K562 (cell line): Measurements from ENCODE around the gene CLCN2. TPM values are rescaled to one million over a fixed set of nuclear protein-coding genes. Genes with fewer than 3 reads are reported as not detected.
A peak's percentile ranks its signal among the peaks of the same experiment; 100 is the strongest.

Source experiments
- BHLHE40 ChIP-seq: IDR thresholded peaks from 2 replicates; pipeline ENCODE4 v1.6.1; 2011; ENCODE audit warnings: low read length, improper control_type of control experiment
- CEBPG ChIP-seq, 3 experiments: fragments of 200-800 bp in 1 of 3; sonication (Bioruptor generic) in 1 of 3; sonication (generic) in 1 of 3; formaldehyde crosslinking in 1 of 3; IDR thresholded peaks in 2 of 3; conservative IDR thresholded peaks in 1 of 3; 2 replicates each; pipeline versions ENCODE4 v1.6.1 to v1.8.0; 2016 to 2022; ENCODE audit warnings: missing compliant biosample characterization in 2 of 3, missing genetic modification characterization in 2 of 3, mild to moderate bottlenecking in 1 of 3, missing genetic modification reagents in 1 of 3
- CTBP1 ChIP-seq: fragments of 450-650 bp; IDR thresholded peaks from 2 replicates; pipeline ENCODE4 v1.6.1; 2016; ENCODE audit warnings: borderline replicate concordance
- PTBP1 ChIP-seq: fragments of 200-400 bp; formaldehyde crosslinking; IDR thresholded peaks from 2 replicates; pipeline ENCODE4 v1.6.1; 2017; ENCODE audit warnings: low read depth, low read length
- RAD21 ChIP-seq, 2 experiments: fragments of 250-450 bp in 1 of 2; fragments of 450-650 bp in 1 of 2; sonication (Bioruptor Pico) in 1 of 2; formaldehyde crosslinking in 1 of 2; IDR thresholded peaks in 1 of 2; conservative IDR thresholded peaks in 1 of 2; 2 replicates each; pipeline versions ENCODE4 v1.4.0 to v1.8.0; 2020 to 2022; ENCODE audit warnings: mild to moderate bottlenecking in 2 of 2, moderate library complexity in 1 of 2
- RB1 ChIP-seq: fragments of 450-650 bp; IDR thresholded peaks from 2 replicates; pipeline ENCODE4 v1.6.1; 2017; ENCODE audit warnings: low read depth, mild to moderate bottlenecking
- SFPQ ChIP-seq: fragments of 200-400 bp; formaldehyde crosslinking; IDR thresholded peaks from 2 replicates; pipeline ENCODE4 v1.6.1; 2017; ENCODE audit warnings: mild to moderate bottlenecking, low read depth, low read length, moderate library complexity
- SIN3A ChIP-seq, 2 experiments: fragments of 150-350 bp in 1 of 2; IDR thresholded peaks; 2 replicates each; pipeline ENCODE4 v1.6.1; 2011 to 2016; ENCODE audit warnings: borderline replicate concordance in 2 of 2, low read depth in 2 of 2, low read length in 2 of 2, mild to moderate bottlenecking in 2 of 2, moderate library complexity in 2 of 2; ENCODE audit not compliant: control insufficient read depth in 1 of 2
- SMAD4 ChIP-seq: fragments of 250-450 bp; sonication (Bioruptor Pico); conservative IDR thresholded peaks from 2 replicates; pipeline ENCODE4 v1.8.0; 2021; ENCODE audit warnings: inconsistent platforms, mild to moderate bottlenecking, moderate library complexity
- SMC3 ChIP-seq: conservative IDR thresholded peaks from 2 replicates; pipeline ENCODE4 v1.6.1; 2011; ENCODE audit warnings: low read depth, low read length, improper control_type of control experiment; ENCODE audit not compliant: insufficient read depth
- U2AF2 ChIP-seq: fragments of 200-400 bp; formaldehyde crosslinking; optimal IDR thresholded peaks from 2 replicates; pipeline ENCODE3; 2017; ENCODE audit warnings: low read depth, mild to moderate bottlenecking, low read length
- ZNF277 ChIP-seq: fragments of 250-450 bp; sonication (Bioruptor Pico); IDR thresholded peaks from 2 replicates; pipeline ENCODE4 v1.8.0; 2022; ENCODE audit warnings: inconsistent platforms, mild to moderate bottlenecking, moderate library complexity, borderline replicate concordance
- ZZZ3 ChIP-seq: fragments of 450-650 bp; IDR thresholded peaks from 2 replicates; pipeline ENCODE4 v1.6.1; 2016; ENCODE audit warnings: antibody characterized with exemption, mild to moderate bottlenecking, moderate library complexity
- polyA plus RNA-seq, 8 experiments: library from polyadenylated mRNA; depleted of rRNA in 4 of 8; stranded (reverse) in 5 of 8; unstranded in 3 of 8; fragments of >200 nt; fragmentation: Nextera tagmentation in 2 of 8; fragmentation: Illumina TruSeq in 1 of 8; extraction: Ambion mirVana in 2 of 8; extraction: Trizol in 1 of 8; gene quantifications; 2 replicates each; pipeline versions ENCODE4 v1.2.1 to v1.2.3, GENCODE V29; 2011 to 2014; ENCODE audit warnings: inconsistent platforms in 1 of 8, missing spikeins in 1 of 8
- total RNA-seq, 7 experiments: library from RNA; depleted of rRNA in 6 of 7; stranded (reverse); fragments of >200 nt in 6 of 7; fragmentation: Illumina TruSeq in 2 of 7; extraction: Trizol in 2 of 7; gene quantifications; 2 replicates each; pipeline versions ENCODE4 v1.2.1 to v1.2.3, GENCODE V29; 2011 to 2021; ENCODE audit warnings: low replicate concordance in 1 of 7
- TF ChIP-seq, protein P1 (sequence below): fragments of 450-650 bp; IDR thresholded peaks from 2 replicates; pipeline ENCODE4 v1.6.1; 2017; ENCODE audit warnings: antibody characterized with exemption, mild to moderate bottlenecking
- TF ChIP-seq, protein P2 (sequence below): fragments of 250-450 bp; sonication (Bioruptor Pico); IDR thresholded peaks from 2 replicates; pipeline ENCODE4 v1.5.0; 2020; ENCODE audit warnings: mild to moderate bottlenecking

Gene CLCN2
- total and polyA plus RNA-seq, 9 of the 15 experiments (the other 6 are each of a cell fraction or from before 2014, with no cell fraction given) = 0.10 to 14.0 (median 6.9) TPM

DNA sequence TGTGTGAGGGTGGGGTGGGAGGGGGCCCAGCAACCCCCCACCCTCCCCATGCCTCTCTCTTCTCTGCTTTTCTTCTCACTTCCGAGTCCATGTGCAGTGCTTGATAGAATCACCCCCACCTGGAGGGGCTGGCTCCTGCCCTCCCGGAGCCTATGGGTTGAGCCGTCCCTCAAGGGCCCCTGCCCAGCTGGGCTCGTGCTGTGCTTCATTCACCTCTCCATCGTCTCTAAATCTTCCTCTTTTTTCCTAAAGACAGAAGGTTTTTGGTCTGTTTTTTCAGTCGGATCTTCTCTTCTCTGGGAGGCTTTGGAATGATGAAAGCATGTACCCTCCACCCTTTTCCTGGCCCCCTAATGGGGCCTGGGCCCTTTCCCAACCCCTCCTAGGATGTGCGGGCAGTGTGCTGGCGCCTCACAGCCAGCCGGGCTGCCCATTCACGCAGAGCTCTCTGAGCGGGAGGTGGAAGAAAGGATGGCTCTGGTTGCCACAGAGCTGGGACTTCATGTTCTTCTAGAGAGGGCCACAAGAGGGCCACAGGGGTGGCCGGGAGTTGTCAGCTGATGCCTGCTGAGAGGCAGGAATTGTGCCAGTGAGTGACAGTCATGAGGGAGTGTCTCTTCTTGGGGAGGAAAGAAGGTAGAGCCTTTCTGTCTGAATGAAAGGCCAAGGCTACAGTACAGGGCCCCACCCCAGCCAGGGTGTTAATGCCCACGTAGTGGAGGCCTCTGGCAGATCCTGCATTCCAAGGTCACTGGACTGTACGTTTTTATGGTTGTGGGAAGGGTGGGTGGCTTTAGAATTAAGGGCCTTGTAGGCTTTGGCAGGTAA, 15.9 kb downstream of the CLCN2 start (continued):
- 0 out of 2 replicates have a peak, but pooled peaks have one; percentile 27 for TF ChIP-seq SMAD4
- TF ChIP-seq PTBP1 = no peak
- TF ChIP-seq, protein P1, sequence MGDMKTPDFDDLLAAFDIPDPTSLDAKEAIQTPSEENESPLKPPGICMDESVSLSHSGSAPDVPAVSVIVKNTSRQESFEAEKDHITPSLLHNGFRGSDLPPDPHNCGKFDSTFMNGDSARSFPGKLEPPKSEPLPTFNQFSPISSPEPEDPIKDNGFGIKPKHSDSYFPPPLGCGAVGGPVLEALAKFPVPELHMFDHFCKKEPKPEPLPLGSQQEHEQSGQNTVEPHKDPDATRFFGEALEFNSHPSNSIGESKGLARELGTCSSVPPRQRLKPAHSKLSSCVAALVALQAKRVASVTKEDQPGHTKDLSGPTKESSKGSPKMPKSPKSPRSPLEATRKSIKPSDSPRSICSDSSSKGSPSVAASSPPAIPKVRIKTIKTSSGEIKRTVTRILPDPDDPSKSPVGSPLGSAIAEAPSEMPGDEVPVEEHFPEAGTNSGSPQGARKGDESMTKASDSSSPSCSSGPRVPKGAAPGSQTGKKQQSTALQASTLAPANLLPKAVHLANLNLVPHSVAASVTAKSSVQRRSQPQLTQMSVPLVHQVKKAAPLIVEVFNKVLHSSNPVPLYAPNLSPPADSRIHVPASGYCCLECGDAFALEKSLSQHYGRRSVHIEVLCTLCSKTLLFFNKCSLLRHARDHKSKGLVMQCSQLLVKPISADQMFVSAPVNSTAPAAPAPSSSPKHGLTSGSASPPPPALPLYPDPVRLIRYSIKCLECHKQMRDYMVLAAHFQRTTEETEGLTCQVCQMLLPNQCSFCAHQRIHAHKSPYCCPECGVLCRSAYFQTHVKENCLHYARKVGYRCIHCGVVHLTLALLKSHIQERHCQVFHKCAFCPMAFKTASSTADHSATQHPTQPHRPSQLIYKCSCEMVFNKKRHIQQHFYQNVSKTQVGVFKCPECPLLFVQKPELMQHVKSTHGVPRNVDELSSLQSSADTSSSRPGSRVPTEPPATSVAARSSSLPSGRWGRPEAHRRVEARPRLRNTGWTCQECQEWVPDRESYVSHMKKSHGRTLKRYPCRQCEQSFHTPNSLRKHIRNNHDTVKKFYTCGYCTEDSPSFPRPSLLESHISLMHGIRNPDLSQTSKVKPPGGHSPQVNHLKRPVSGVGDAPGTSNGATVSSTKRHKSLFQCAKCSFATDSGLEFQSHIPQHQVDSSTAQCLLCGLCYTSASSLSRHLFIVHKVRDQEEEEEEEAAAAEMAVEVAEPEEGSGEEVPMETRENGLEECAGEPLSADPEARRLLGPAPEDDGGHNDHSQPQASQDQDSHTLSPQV = peak; percentile 74; the same call in 1 of the 2 replicates
- peak; percentile 14 to 54; a peak in 2 of 4 replicates for TF ChIP-seq RAD21 (CRISPR knock-in tag; conservative IDR thresholded peaks at IDR 0.05 in 1 of 2, IDR thresholded peaks at IDR 0.05 in 1 of 2)
- peak; percentile 54; the same call in 1 of the 2 replicates for TF ChIP-seq SMC3
- TF ChIP-seq SFPQ = no peak
- TF ChIP-seq RB1 = peak; percentile 56; the same call in 1 of the 2 replicates
- TF ChIP-seq SIN3A (IDR thresholded peaks at IDR 0.05; ENCODE audit: borderline replicate concordance in 2 of 2, control insufficient read depth in 1 of 2, low read depth in 2 of 2, low read length in 2 of 2) = peak in 1 of 2 experiments; percentile 87; a peak in 2 of 4 replicates
- no peak for TF ChIP-seq U2AF2
- no peak for TF ChIP-seq ZZZ3
- TF ChIP-seq CEBPG (CRISPR knock-in tag; IDR thresholded peaks at IDR 0.05) = no peak
- TF ChIP-seq CEBPG (tag; conservative IDR thresholded peaks at IDR 0.05 in 1 of 2, IDR thresholded peaks at IDR 0.05 in 1 of 2) = 0 out of 4 replicates have a peak, but pooled peaks of 1 of the 2 experiments have one; percentile 11
- no peak for TF ChIP-seq ZNF277 (CRISPR knock-in tag)
- TF ChIP-seq, protein P2, sequence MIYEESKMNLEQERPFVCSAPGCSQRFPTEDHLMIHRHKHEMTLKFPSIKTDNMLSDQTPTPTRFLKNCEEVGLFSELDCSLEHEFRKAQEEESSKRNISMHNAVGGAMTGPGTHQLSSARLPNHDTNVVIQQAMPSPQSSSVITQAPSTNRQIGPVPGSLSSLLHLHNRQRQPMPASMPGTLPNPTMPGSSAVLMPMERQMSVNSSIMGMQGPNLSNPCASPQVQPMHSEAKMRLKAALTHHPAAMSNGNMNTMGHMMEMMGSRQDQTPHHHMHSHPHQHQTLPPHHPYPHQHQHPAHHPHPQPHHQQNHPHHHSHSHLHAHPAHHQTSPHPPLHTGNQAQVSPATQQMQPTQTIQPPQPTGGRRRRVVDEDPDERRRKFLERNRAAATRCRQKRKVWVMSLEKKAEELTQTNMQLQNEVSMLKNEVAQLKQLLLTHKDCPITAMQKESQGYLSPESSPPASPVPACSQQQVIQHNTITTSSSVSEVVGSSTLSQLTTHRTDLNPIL = no peak
- 0 out of 2 replicates have a peak, but pooled peaks have one; percentile 30 for TF ChIP-seq CTBP1
- TF ChIP-seq BHLHE40 = peak; percentile 58; the same call in 1 of the 2 replicates
